Gastroesophageal sphincter (tissue), 4 donors: Measurements from ENCODE around the gene S100A13. TPM values are rescaled to one million over a fixed set of nuclear protein-coding genes. Genes with fewer than 3 reads are reported as not detected.
A peak's percentile ranks its signal among the peaks of the same experiment; 100 is the strongest.

Experiments used
- ATAC-seq: fragments of 150-250 bp; one replicate; pipeline ENCODE4 v1.9.1; 2016; ENCODE audit warnings: mild to moderate bottlenecking, moderate library complexity
- H3K27ac ChIP-seq, 4 donors: fragments of 200-600 bp; sonication (generic) in 3 of 4; 1 replicate in 3 of 4; 2 replicates in 1 of 4; pipeline ENCODE4 v1.5.1; 2016 to 2019
- H3K27me3 ChIP-seq: fragments of 200-600 bp; sonication (generic); one replicate; pipeline ENCODE4 v1.5.1; 2019
- H3K36me3 ChIP-seq, 2 donors: fragments of 200-600 bp; sonication (generic); one replicate each; pipeline ENCODE4 v1.5.1; 2019; ENCODE audit warnings: control low read depth in 1 of 2
- H3K4me1 ChIP-seq, 3 donors: fragments of 200-600 bp; sonication (generic); 1 replicate in 2 of 3; 2 replicates in 1 of 3; pipeline ENCODE4 v1.5.1; 2016 to 2019; ENCODE audit warnings: control low read depth in 2 of 3
- H3K4me3 ChIP-seq, 2 donors: fragments of 200-600 bp; sonication (generic); one replicate each; pipeline ENCODE4 v1.5.1; 2019; ENCODE audit warnings: mild to moderate bottlenecking in 1 of 2, moderate library complexity in 1 of 2
- H3K9me3 ChIP-seq, 3 donors: fragments of 200-600 bp; sonication (generic); one replicate each; pipeline ENCODE4 v1.5.1; 2017 to 2019; ENCODE audit warnings: control low read depth in 2 of 3
- CTCF ChIP-seq, 4 experiments: fragments of 200-600 bp in 2 of 4; fragments of 450-650 bp in 2 of 4; sonication (generic) in 1 of 4; IDR thresholded peaks; one replicate each; pipeline ENCODE4 v1.5.1; 2017 to 2019; ENCODE audit warnings: antibody characterized with exemption in 4 of 4, mild to moderate bottlenecking in 2 of 4, moderate library complexity in 2 of 4
- EP300 ChIP-seq: sonication (generic); formaldehyde crosslinking; IDR thresholded peaks from one replicate; pipeline ENCODE4 v1.6.1; 2017; ENCODE audit warnings: antibody characterized with exemption, mild to moderate bottlenecking
- POLR2A ChIP-seq, 2 donors: fragments of 450-650 bp; IDR thresholded peaks; one replicate each; pipeline ENCODE4 v1.6.1; 2017; ENCODE audit warnings: antibody characterized with exemption in 2 of 2, mild to moderate bottlenecking in 2 of 2, moderate library complexity in 1 of 2
- POLR2AphosphoS5 ChIP-seq: sonication (generic); formaldehyde crosslinking; IDR thresholded peaks from one replicate; pipeline ENCODE4 v1.6.1; 2017; ENCODE audit warnings: antibody characterized with exemption
- WGBS, 2 donors: methylation state at CpG; one replicate each; pipeline ENCODE4 v1.1.5; 2018; ENCODE audit warnings: low coverage in 1 of 2; 5-methylcytosine and 5-hydroxymethylcytosine counted together
- total RNA-seq, 4 donors: library from RNA; depleted of rRNA; stranded (reverse); fragments of >200 nt; gene quantifications; one replicate each; pipeline ENCODE4 v1.1.0, GENCODE V29; 2016

The S100A13 gene
- total RNA-seq, 4 donors from 2014 or later: 56.1 to 133 (median 76.3) TPM

GRCh38 chr1:153610811-153611301, 16.4 kb downstream of the S100A13 start:
- 60% methylated on average over 1 of the region's 7 CpGs; no CpG with 5 or more reads in 1 of the 2 donors for WGBS, 2 donors
- Histone ChIP-seq H3K27ac (peak overlapping the region in 3 of 4 donors; percentile 86 to 90 (median 86)), H3K9me3 (no peaks in the 10 kb centered on the region), H3K27me3 (no peaks in the 10 kb centered on the region), H3K4me3 (peak overlapping the region in 1 of 2 donors; percentile 70), H3K36me3 (peaks cover 0 to 23% of the 10 kb centered on the region in 2 donors), H3K4me1 (peaks cover 0 to 60% (median 28%) of the 10 kb centered on the region in 3 donors)
- TF ChIP-seq POLR2A (IDR thresholded peaks at IDR 0.05): no peak
- no peak for TF ChIP-seq EP300
- ATAC-seq: no peak

DNA sequence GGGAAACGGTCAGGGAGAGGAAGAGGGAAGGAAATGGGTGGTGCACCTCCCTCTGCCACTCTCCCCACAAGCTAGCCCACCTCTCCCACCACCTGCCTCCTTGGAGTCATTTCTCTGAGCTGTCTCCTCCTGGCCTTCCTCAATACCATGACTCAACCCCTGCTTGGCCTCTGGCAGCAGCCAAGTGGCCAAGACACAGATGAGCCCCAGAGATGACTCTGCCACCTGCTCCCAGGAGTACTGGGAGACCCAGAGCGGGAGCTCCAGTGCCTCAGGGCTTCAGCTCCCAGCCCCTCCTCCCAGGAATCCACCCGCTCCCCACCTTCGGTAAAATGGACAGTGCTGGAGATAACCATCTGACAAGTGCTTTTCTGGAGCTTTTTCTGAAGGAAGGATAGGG, 17.0 kb downstream of the S100A13 start:
- Histone ChIP-seq H3K9me3 (no peaks in the 10 kb centered on the region), H3K4me3 (no peak overlapping the region), H3K27me3 (no peaks in the 10 kb centered on the region), H3K27ac (peak overlapping the region in 3 of 4 donors; percentile 86 to 90 (median 86)), H3K36me3 (peaks cover 0 to 29% of the 10 kb centered on the region in 2 donors), H3K4me1 (peaks cover 0 to 60% (median 28%) of the 10 kb centered on the region in 3 donors)
- 63% methylated on average over 1 of the region's 4 CpGs; no CpG with 5 or more reads in 1 of the 2 donors for WGBS, 2 donors
- no peak for ATAC-seq
- no peak for TF ChIP-seq CTCF (IDR thresholded peaks at IDR 0.05)
- TF ChIP-seq POLR2A (IDR thresholded peaks at IDR 0.05): no peak
- TF ChIP-seq POLR2AphosphoS5: no peak
- TF ChIP-seq EP300: no peak

DNA sequence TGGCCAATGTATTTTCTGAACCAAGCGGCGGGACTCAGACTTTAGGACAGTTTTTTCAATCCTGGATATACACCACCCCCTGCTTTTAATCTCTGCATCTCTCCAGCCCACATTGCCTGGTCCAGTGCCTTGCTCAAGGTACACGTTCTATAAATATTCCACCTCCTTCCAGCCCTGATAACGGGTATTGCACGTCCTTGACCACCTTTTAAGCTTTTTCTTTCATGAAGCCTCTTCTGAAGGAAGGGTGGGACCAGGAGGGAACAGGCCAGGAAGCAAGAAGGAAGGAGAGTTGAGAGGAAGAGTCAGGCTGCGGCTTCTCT, 17.8 kb downstream of the S100A13 start:
- peaks cover 0 to 32% of the 10 kb centered on the region in 2 donors for H3K36me3 ChIP-seq
- whole genome bisulfite sequencing, 2 donors: 50 to 88% methylated on average over 3 to 6 of the region's 6 CpGs
- H3K4me1 ChIP-seq: peaks cover 0 to 60% (median 28%) of the 10 kb centered on the region in 3 donors
- TF ChIP-seq EP300 (no peak), CTCF (IDR thresholded peaks at IDR 0.05) (no peak), POLR2AphosphoS5 (no peak), POLR2A (IDR thresholded peaks at IDR 0.05) (no peak)
- no peaks in the 10 kb centered on the region for H3K9me3 ChIP-seq
- ATAC-seq: no peak
- H3K27me3 ChIP-seq: no peaks in the 10 kb centered on the region
- H3K27ac ChIP-seq: peak overlapping the region; percentile 30 to 90 (median 86)
- H3K4me3 ChIP-seq: peak overlapping the region in 1 of 2 donors; percentile 49

GRCh38 chr1:153608742-153609584, 18.3 kb downstream of the S100A13 start:
- 48 to 60% methylated on average over 7 to 12 of the region's 19 CpGs for WGBS, 2 donors
- peak; percentile 73 for ATAC-seq
- H3K27ac ChIP-seq: peak overlapping the region; percentile 30 to 90 (median 86)
- no peaks in the 10 kb centered on the region for H3K27me3 ChIP-seq
- TF ChIP-seq POLR2A (IDR thresholded peaks at IDR 0.05) (no peak), CTCF (IDR thresholded peaks at IDR 0.05) (no peak), POLR2AphosphoS5 (peak; percentile 71), EP300 (no peak)
- no peaks in the 10 kb centered on the region for H3K9me3 ChIP-seq
- peak overlapping the region in 1 of 2 donors; percentile 49 for H3K4me3 ChIP-seq
- peaks cover 0 to 60% (median 28%) of the 10 kb centered on the region in 3 donors for H3K4me1 ChIP-seq
- peaks cover 0 to 32% of the 10 kb centered on the region in 2 donors for H3K36me3 ChIP-seq

- Histone ChIP-seq H3K27me3 (no peaks in the 10 kb centered on the region), H3K4me1 (peaks cover 0 to 54% (median 26%) of the 10 kb centered on the region in 3 donors), H3K27ac (peak overlapping the region in 3 of 4 donors; percentile 86 to 90 (median 86)), H3K9me3 (no peaks in the 10 kb centered on the region), H3K4me3 (peak overlapping the region; percentile 5 to 49), H3K36me3 (peaks cover 0 to 32% of the 10 kb centered on the region in 2 donors)
- no peak for ATAC-seq
- 60% methylated on average over 1 of the region's 7 CpGs; no CpG with 5 or more reads in 1 of the 2 donors for WGBS, 2 donors
- TF ChIP-seq POLR2AphosphoS5: no peak
- TF ChIP-seq POLR2A (IDR thresholded peaks at IDR 0.05): no peak
- no peak for TF ChIP-seq CTCF (IDR thresholded peaks at IDR 0.05)
- TF ChIP-seq EP300: no peak
Observed at GRCh38 chr1:153608089-153608682, 19.1 kb downstream of the S100A13 start.
